ENCODE results near the gene YPEL2.

Gene YPEL2

GRCh38 chr17:59341922-59342321 is 10.5 kb downstream of the YPEL2 start:
- Histone ChIP-seq H3K27me3 (no peaks in the 10 kb centered on the region), H3K27ac (no peak overlapping the region), H3K36me3 (no peaks in the 10 kb centered on the region), H3K4me2 (peak overlapping the region; percentile 6; the same call in 1 of the 2 replicates), H3K9me3 (no peaks in the 10 kb centered on the region), H3K9ac (no peak overlapping the region), H4K20me1 (peaks cover 73% of the 10 kb centered on the region), H3K4me3 (no peak overlapping the region), H3K4me1 (peaks cover 11% of the 10 kb centered on the region)
- no peak for TF ChIP-seq Cebpa-rat (IDR thresholded peaks at IDR 0.05)

GRCh38 chr17:59342681-59343131 is 11.3 kb downstream of the YPEL2 start:
- TF ChIP-seq Cebpa-rat (IDR thresholded peaks at IDR 0.05), result no peak
- peaks cover 11% of the 10 kb centered on the region for H3K4me1 ChIP-seq

GRCh38 chr17:59345476-59345875 is 14.0 kb downstream of the YPEL2 start:
- H3K4me1 ChIP-seq, result peaks cover 11% of the 10 kb centered on the region
- H3K4me2 ChIP-seq, result no peak overlapping the region
- no peak overlapping the region for H3K27ac ChIP-seq
- peaks cover 86% of the 10 kb centered on the region for H4K20me1 ChIP-seq
- no peak overlapping the region for H3K4me3 ChIP-seq
- no peaks in the 10 kb centered on the region for H3K27me3 ChIP-seq
- no peaks in the 10 kb centered on the region for H3K9me3 ChIP-seq
- no peak for TF ChIP-seq Cebpa-rat (IDR thresholded peaks at IDR 0.05)
- no peak overlapping the region for H3K9ac ChIP-seq
- no peaks in the 10 kb centered on the region for H3K36me3 ChIP-seq

More at GRCh38 chr17:59342681-59343131, 11.3 kb downstream of the YPEL2 start:
- Histone ChIP-seq H3K27ac (no peak overlapping the region), H4K20me1 (peaks cover 76% of the 10 kb centered on the region), H3K4me3 (no peak overlapping the region), H3K9ac (no peak overlapping the region), H3K36me3 (no peaks in the 10 kb centered on the region), H3K27me3 (no peaks in the 10 kb centered on the region), H3K4me2 (peak overlapping the region; percentile 6; the same call in 1 of the 2 replicates), H3K9me3 (no peaks in the 10 kb centered on the region)

- H3K9me3 ChIP-seq, result no peaks in the 10 kb centered on the region
- no peak for TF ChIP-seq Cebpa-rat (IDR thresholded peaks at IDR 0.05)
Observed at GRCh38 chr17:59346341-59346740, 14.9 kb downstream of the YPEL2 start.

GRCh38 chr17:59346876-59347407 is 15.5 kb downstream of the YPEL2 start:
- Histone ChIP-seq H3K27me3 (no peaks in the 10 kb centered on the region), H3K36me3 (no peaks in the 10 kb centered on the region), H4K20me1 (peaks cover 89% of the 10 kb centered on the region), H3K4me3 (no peak overlapping the region), H3K4me2 (no peak overlapping the region), H3K4me1 (peaks cover 21% of the 10 kb centered on the region), H3K9me3 (no peaks in the 10 kb centered on the region), H3K9ac (no peak overlapping the region), H3K27ac (no peak overlapping the region)
- TF ChIP-seq Cebpa-rat (IDR thresholded peaks at IDR 0.05), result no peak

More at GRCh38 chr17:59346341-59346740, 14.9 kb downstream of the YPEL2 start:
- Histone ChIP-seq H3K27ac (no peak overlapping the region), H3K36me3 (no peaks in the 10 kb centered on the region), H3K4me1 (peaks cover 16% of the 10 kb centered on the region), H3K4me2 (no peak overlapping the region), H3K9ac (no peak overlapping the region), H4K20me1 (peaks cover 90% of the 10 kb centered on the region), H3K27me3 (no peaks in the 10 kb centered on the region), H3K4me3 (no peak overlapping the region)

GRCh38 chr17:59347975-59348391 is 16.5 kb downstream of the YPEL2 start:
- peaks cover 16% of the 10 kb centered on the region for H3K4me1 ChIP-seq
- no peak for TF ChIP-seq Cebpa-rat (IDR thresholded peaks at IDR 0.05)
- no peak overlapping the region for H3K4me3 ChIP-seq
- peaks cover 89% of the 10 kb centered on the region for H4K20me1 ChIP-seq
- H3K9ac ChIP-seq, result no peak overlapping the region
- H3K4me2 ChIP-seq, result no peak overlapping the region
- no peaks in the 10 kb centered on the region for H3K9me3 ChIP-seq
- peaks cover under 1% of the 10 kb centered on the region; the same call in 1 of the 2 replicates for H3K36me3 ChIP-seq
- H3K27ac ChIP-seq, result no peak overlapping the region
- no peaks in the 10 kb centered on the region for H3K27me3 ChIP-seq

GRCh38 chr17:59349178-59349577 is 17.7 kb downstream of the YPEL2 start:
- Histone ChIP-seq H3K36me3 (peaks cover 12% of the 10 kb centered on the region; the same call in 1 of the 2 replicates), H3K4me3 (no peak overlapping the region), H3K27ac (no peak overlapping the region), H3K9ac (no peak overlapping the region), H4K20me1 (peaks cover 89% of the 10 kb centered on the region), H3K27me3 (no peaks in the 10 kb centered on the region), H3K4me2 (no peak overlapping the region), H3K9me3 (no peaks in the 10 kb centered on the region), H3K4me1 (peaks cover 20% of the 10 kb centered on the region)
- no peak for TF ChIP-seq Cebpa-rat (IDR thresholded peaks at IDR 0.05)

- H4K20me1 ChIP-seq, result peaks cover 88% of the 10 kb centered on the region; the same call in 1 of the 2 replicates
- H3K9ac ChIP-seq, result no peak overlapping the region
- no peak overlapping the region for H3K4me2 ChIP-seq
- no peak overlapping the region for H3K27ac ChIP-seq
- no peaks in the 10 kb centered on the region for H3K27me3 ChIP-seq
- peaks cover 28% of the 10 kb centered on the region for H3K4me1 ChIP-seq
- TF ChIP-seq Cebpa-rat (IDR thresholded peaks at IDR 0.05), result no peak
- H3K9me3 ChIP-seq, result peaks cover 5% of the 10 kb centered on the region; the same call in 1 of the 2 replicates
- H3K4me3 ChIP-seq, result no peak overlapping the region
- peaks cover 26% of the 10 kb centered on the region; the same call in 1 of the 2 replicates for H3K36me3 ChIP-seq
Observed at GRCh38 chr17:59353106-59353854, 21.8 kb downstream of the YPEL2 start.

GRCh38 chr17:59353936-59354755 is 22.7 kb downstream of the YPEL2 start:
- no peak overlapping the region for H3K4me3 ChIP-seq
- H3K9ac ChIP-seq, result no peak overlapping the region
- H3K27me3 ChIP-seq, result no peaks in the 10 kb centered on the region
- H3K27ac ChIP-seq, result no peak overlapping the region
- H3K9me3 ChIP-seq, result peaks cover 5% of the 10 kb centered on the region; the same call in 1 of the 2 replicates
- TF ChIP-seq Cebpa-rat (IDR thresholded peaks at IDR 0.05), result no peak
- H3K4me2 ChIP-seq, result no peak overlapping the region
- H4K20me1 ChIP-seq, result peaks cover 87% of the 10 kb centered on the region; the same call in 1 of the 2 replicates
- H3K36me3 ChIP-seq, result peaks cover 26% of the 10 kb centered on the region; the same call in 1 of the 2 replicates
- peaks cover 32% of the 10 kb centered on the region for H3K4me1 ChIP-seq

Data from BLaER1 (cell line).